Superior temporal gyrus (tissue), 1 donor: ENCODE data around the gene PRKG1.
A peak's percentile ranks its signal among the peaks of the same experiment; 100 is the strongest.

Source experiments
- DNase-seq: peaks from one replicate; pipeline ENCODE4 v3.0.0-alpha.2; 2016; ENCODE audit errors: extremely low spot score

The PRKG1 gene

DNA sequence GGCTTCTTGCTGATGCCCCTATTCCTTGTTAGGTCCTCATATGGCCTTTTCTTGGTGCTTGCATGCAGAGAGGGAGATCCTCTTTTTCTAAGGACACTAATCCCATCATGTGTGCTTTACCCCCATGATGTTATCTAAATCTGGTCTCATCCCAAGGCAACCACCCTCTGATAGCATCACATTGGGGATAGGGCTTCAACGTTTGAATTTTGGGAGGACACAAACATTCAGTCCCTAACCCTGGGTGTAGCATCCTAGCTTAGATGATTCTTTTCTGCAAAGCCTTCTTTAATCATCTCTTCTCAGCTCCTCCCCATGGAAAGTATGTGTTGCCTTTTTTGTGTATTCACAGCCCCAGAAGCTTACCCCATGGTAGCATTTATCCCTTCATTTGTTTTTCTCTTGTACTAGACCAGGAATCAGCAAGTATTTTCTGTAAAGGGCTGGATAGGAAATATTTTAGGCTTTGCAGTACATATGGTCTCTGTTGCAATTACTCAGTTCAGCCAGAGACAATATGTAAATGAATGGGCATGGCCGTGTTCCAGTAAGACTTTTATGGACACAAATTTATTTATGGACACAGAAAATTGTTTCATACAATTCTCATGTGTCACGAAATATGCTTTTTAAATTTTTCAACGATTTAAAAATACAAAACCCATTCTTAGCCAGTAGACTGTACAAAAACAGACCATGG, 726.6 kb downstream of the PRKG1 start:
- DNase-seq = peak; percentile 51

- no peak for DNase-seq
Observed at GRCh38 chr10:51802030-51802429, 727.7 kb downstream of the PRKG1 start.

DNA sequence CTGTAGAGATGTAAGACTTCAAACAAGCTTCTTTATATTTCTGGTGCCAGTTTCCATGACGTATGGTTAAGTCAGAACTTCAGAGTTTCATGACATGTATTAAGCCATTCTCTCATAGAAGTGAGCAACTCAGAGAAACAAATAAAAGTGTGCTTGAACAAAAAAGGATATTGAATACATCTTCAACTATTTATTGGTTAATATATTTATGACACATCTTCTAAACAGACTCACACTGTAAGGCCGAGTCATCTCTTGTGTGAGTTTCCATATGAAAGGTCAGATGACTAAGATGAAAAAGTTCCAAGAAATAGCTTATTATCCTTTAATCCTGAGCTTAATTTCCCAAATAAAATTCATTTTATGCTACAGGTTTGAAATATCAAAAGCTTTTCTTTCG, 730.6 kb downstream of the PRKG1 start:
- DNase-seq = no peak

DNA sequence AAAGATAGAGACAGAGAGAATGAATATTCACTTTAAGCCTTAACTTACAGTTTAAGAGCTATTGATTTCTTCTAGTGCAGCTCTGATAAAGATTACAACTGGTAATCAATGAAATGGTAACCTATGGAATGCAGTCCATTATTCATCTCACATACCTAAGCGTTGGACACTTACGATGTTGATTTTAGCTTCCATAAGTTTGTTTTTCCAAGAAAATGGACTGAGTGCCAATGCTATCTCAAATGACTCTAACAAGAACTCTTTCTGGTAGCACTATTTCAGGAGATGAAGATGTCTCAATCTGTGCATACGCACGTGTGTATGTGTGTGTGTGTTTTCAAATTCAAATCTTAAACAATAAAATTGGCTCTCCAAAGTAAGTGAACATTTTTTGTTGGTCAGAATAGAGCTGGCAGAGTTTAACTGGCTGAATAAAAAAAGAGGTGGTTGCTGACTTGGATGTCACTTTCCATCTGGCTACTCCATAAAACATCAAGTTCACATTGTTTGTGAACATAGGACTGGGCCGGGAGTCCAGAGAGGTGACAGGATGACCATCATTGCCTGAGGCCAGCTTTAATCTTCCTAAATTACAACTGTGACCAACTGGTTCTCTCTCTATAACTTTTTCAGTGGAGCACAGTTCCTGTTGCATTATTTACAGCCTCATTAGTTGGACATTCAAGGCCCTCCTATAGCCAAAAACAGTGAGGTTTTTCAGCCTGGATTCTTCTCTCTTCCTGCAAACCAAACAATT, 732.0 kb downstream of the PRKG1 start:
- no peak for DNase-seq

GRCh38 chr10:51808187-51808586, 733.9 kb downstream of the PRKG1 start:
- DNase-seq = no peak

GRCh38 chr10:51815723-51816122, 741.4 kb downstream of the PRKG1 start:
- no peak for DNase-seq

GRCh38 chr10:51821045-51821444, 746.8 kb downstream of the PRKG1 start:
- DNase-seq = no peak

DNA sequence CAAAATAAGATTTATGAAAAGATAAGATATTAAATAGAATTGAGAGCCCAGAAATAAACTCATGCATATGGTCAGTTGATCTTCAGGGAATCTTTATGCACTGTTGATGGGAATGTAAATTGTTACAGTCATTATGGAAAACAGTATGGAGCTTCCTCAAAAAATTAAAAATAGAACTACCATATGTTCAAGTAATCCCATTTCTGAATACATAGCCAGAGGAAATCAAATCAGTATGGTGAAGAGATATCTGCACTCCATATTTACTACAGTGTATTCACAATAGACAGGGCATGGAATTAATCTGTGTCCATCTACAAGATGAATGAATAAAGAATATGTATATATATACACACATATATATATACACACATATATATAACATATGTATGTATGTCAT, 747.5 kb downstream of the PRKG1 start:
- no peak for DNase-seq

- no peak for DNase-seq
Observed at GRCh38 chr10:51832652-51833383, 758.5 kb downstream of the PRKG1 start.

GRCh38 chr10:51834548-51834947, 760.3 kb downstream of the PRKG1 start:
- DNase-seq = no peak

DNA sequence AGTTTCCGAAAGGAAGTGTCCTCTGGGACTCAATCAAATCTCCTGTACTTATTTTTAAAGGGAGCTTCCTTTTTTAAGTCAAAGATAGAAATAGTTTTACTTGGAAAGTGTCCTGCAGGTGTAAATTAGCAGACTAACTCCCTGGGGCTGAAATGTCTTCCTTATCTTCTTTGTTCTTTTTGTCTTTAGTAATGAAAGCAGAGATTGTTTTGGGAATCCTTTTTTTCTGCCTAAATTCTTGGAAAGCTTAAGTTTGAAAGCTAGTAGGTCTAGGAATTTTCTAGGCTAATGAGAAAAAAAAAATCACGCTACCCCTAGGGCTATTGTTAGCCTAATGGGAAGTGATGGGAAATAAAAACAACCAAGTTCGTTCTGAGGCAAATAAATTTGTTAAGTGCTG, 764.2 kb downstream of the PRKG1 start:
- no peak for DNase-seq

GRCh38 chr10:51843966-51844365, 769.7 kb downstream of the PRKG1 start:
- DNase-seq = no peak

DNA sequence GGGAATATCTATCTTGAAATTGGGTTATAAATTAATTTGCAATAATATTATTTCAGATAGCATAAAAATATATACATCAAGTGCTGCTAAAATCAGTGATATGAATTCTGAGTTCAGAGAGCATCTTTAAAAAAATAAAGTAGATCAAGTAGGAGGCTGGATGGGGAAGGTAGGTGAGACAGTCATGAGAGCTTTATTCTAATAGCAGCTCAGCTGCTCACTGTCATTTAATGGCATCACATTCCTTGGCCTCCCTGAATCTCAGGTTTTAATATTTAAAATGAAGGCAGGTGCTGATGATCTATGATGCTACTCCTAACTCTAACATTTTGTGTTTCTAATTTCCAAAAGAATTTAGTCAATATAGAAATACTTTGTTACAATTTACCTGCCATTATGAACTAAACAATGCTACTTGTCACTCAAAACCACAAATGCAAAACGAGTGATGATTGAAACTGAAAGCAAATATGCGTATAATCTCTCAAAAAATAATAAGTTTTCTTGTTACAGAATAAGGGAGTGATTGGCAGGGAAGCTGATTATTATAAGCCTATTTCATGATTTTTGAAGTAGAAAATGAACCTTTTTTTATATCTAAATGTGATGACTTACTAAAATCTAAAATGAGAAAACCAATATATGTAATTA, 772.7 kb downstream of the PRKG1 start:
- DNase-seq = no peak

- no peak for DNase-seq
Observed at GRCh38 chr10:51852297-51852696, 778.0 kb downstream of the PRKG1 start.

- no peak for DNase-seq
Observed at GRCh38 chr10:51857305-51857704, 783.0 kb downstream of the PRKG1 start.

DNA sequence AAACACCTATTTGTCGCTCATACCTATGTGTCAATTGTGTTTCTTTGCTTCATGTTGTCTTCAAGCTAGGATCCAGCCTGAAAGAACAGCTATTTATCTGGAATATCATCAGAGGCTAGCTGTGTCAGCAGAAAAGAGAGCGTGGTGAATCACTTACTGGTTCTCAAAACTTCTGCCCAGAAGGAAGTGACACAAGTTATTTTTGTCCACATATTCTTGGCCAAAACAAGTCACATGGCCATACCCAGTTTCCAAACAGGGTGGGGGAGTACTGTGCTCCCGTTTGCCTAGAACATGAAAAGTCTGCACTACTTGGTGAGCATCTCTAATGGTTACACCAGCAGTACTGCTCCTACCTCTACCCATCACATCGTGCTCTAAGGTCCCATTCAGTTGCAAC, 786.0 kb downstream of the PRKG1 start:
- DNase-seq = peak; percentile 51

- DNase-seq = no peak
Observed at GRCh38 chr10:51861051-51861450, 786.8 kb downstream of the PRKG1 start.

- no peak for DNase-seq
Observed at GRCh38 chr10:51861731-51862130, 787.4 kb downstream of the PRKG1 start.

DNA sequence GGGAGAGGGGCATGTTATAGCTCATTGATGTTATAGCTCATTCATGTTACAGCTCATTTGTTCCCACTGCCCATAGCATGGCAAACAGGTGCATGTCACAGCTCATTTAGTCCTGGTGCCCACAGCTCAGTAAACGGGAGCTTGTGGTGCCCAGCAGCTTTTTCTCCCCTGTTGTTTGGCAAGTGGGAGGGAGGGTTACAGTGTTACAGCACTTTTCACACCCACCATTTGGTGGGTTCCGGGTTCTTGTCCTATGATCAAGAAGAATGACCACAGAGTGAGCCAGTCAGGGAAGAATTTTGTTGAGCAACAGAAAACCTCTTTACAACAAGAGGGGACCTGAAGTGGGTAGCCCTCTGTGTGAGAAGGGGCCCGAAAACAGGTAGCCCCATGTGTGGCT, 787.9 kb downstream of the PRKG1 start:
- no peak for DNase-seq

DNA sequence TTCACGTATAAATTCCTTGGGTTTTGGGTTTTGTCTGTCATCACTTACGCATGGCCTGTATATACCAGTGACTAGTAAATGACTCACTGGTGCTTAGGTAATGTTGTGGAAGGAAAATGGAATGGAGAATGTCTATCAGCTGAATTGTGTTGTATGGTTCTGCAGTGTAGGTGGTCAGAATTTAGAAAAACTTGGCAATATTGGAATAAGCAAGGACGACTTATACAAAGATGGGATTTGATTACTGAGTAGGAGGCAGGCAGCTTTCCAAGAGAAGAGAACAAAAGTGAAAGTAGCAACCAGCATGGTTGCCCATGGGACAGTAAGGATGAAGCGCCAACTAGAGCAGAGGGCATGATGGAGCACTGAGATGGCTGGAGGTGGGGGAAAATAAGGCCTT, 793.7 kb downstream of the PRKG1 start:
- DNase-seq = no peak

DNA sequence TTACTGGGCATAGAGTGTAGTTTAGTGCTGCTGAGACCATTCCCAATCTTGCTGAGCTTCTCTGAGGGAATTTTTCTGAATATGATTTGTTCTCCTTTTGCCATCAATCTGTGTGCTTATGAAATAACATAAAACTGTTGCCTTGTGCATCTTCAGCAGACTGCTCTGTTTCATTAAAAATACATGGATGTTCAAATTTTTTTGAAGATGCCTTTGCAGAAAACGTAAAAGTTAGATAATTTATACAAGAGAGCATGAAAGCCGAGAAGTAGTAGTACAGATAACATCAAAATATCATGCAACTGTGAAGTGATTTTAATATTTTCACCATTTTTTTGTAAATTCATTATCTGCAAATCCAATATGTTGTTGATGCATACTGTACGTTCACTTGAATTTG, 799.8 kb downstream of the PRKG1 start:
- DNase-seq = no peak

DNA sequence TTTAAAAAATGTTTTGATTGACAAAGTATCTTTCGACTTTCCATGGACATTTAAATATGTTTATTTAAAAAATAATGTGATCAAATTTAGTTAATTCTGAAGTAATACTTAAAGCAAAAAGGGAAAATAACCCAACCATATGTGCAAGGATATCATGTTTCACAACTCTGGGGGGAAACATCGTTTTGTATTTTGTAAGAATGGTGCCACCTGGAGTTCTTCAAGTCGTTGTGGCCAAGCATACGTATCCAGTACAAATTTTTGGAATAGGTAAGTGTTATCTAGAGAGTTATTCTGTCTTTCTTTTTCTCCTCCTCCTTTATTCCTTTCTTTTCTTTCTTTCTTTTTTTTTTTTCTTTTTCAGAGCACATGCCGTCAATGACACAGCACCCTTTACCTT, 801.3 kb downstream of the PRKG1 start:
- no peak for DNase-seq
